HepG2 (cell line): ENCODE results near the gene TC2N. TPM values are rescaled to one million over a fixed set of nuclear protein-coding genes. Genes with fewer than 3 reads are reported as not detected.

ENCODE experiments used
- ATAC-seq: fragments of 200-7000 bp; cut with Tn5 transposase; 3 replicates; pipeline ENCODE4 v1.9.1; 2020; ENCODE audit warnings: mild to moderate bottlenecking, moderate library complexity
- BruUV-seq: library from RNA; stranded (reverse); fragments of 400-500 nt; replicated peaks from 2 replicates; lab custom pipeline; 2021; lab: Mats Ljungman, UMichigan
- CTCF ChIA-PET: fragments of 300-600 bp; formaldehyde crosslinking; extraction: SDS; loops from one replicate; lab custom pipeline; 2021; ENCODE audit warnings: low total read pairs, inconsistent platforms, low intra/inter-chr PET ratio; lab: Yijun Ruan, JAX
- POLR2A ChIA-PET: fragments of 350-600 bp; sonication (Branson Sonifier 250); formaldehyde crosslinking; loops from one replicate; lab custom pipeline; 2020; ENCODE audit warnings: antibody characterized with exemption, inconsistent platforms; lab: Yijun Ruan, JAX
- DNase-seq: peaks from one replicate; pipeline ENCODE4 v3.0.0-alpha.2; 2015; ENCODE audit warnings: low spot score
- FAIRE-seq: peaks from 3 replicates; lab custom pipeline; 2011; peaks lifted over from hg19 to GRCh38; lab: Jason Lieb, UNC
- H2AFZ ChIP-seq: one replicate; pipeline ENCODE4 v1.6.1; 2011; ENCODE audit warnings: low read length, inconsistent platforms
- H3K27ac ChIP-seq: fragments of 300-600 bp; 3 replicates; pipeline ENCODE4 v1.8.0; 2011; ENCODE audit warnings: mixed run types, mild to moderate bottlenecking, mixed read lengths, low read length, inconsistent platforms; ENCODE audit not compliant: insufficient read depth; ENCODE audit errors: extremely low read length
- H3K27me3 ChIP-seq, 2 experiments: fragments of 200-600 bp in 1 of 2; 2 replicates in 1 of 2; 3 replicates in 1 of 2; pipeline versions ENCODE4 v1.6.0 to v1.8.0; 2011; ENCODE audit warnings: low read length in 2 of 2, mild to moderate bottlenecking in 2 of 2, moderate library complexity in 2 of 2, inconsistent platforms in 1 of 2; ENCODE audit not compliant: insufficient read depth in 2 of 2, control insufficient read depth in 1 of 2
- H3K36me3 ChIP-seq, 2 experiments: fragments of 200-600 bp in 1 of 2; replicated peaks in 1 of 2; 2 replicates in 1 of 2; 3 replicates in 1 of 2; pipeline versions ENCODE4 v1.5.1 to v1.8.0; 2011; ENCODE audit warnings: low read length in 2 of 2, inconsistent platforms in 1 of 2; ENCODE audit not compliant: insufficient read depth in 2 of 2, control insufficient read depth in 1 of 2
- H3K4me1 ChIP-seq: 2 replicates; pipeline ENCODE4 v1.5.1; 2012; ENCODE audit warnings: low read length, inconsistent platforms; ENCODE audit not compliant: insufficient read depth
- H3K4me2 ChIP-seq: 2 replicates; pipeline ENCODE4 v1.6.0; 2011; ENCODE audit warnings: low read depth, low read length, inconsistent platforms
- H3K4me3 ChIP-seq, 3 experiments: fragments of 200-600 bp in 1 of 3; sonication (generic), shearing (Covaris generic) in 1 of 3; replicated peaks in 1 of 3; 2 replicates each; pipeline ENCODE4 v1.5.1; 2011 to 2016; ENCODE audit warnings: low read length in 3 of 3, inconsistent platforms in 2 of 3, low read depth in 2 of 3, mild to moderate bottlenecking in 2 of 3, control low read depth in 1 of 3, mixed read lengths in 1 of 3; ENCODE audit not compliant: insufficient read depth in 1 of 3
- H3K79me2 ChIP-seq: one replicate; pipeline ENCODE4 v1.6.1; 2011; ENCODE audit warnings: low read length, inconsistent platforms; ENCODE audit not compliant: insufficient read depth
- H3K9ac ChIP-seq: 2 replicates; pipeline ENCODE4 v1.6.0; 2011; ENCODE audit warnings: mild to moderate bottlenecking, low read depth, low read length, inconsistent platforms; ENCODE audit not compliant: insufficient read depth
- H3K9me3 ChIP-seq: 2 replicates; pipeline ENCODE4 v1.5.1; 2012; ENCODE audit warnings: mild to moderate bottlenecking, low read length
- H4K20me1 ChIP-seq: 2 replicates; pipeline ENCODE4 v1.6.0; 2011; ENCODE audit warnings: inconsistent platforms, mild to moderate bottlenecking, low read length, moderate library complexity; ENCODE audit not compliant: insufficient read depth
- DR1 ChIP-seq: sonication (generic); formaldehyde crosslinking; IDR thresholded peaks from 2 replicates; pipeline ENCODE4 v1.8.0; 2021; ENCODE audit warnings: mild to moderate bottlenecking, missing genetic modification reagents, inconsistent platforms
- ELF1 ChIP-seq: sonication (generic); formaldehyde crosslinking; IDR thresholded peaks from 2 replicates; pipeline ENCODE4 v1.4.0; 2020; ENCODE audit warnings: missing genetic modification reagents
- GABPB1 ChIP-seq: IDR thresholded peaks from 2 replicates; pipeline ENCODE4 v1.6.1; 2016; ENCODE audit warnings: mild to moderate bottlenecking, missing genetic modification reagents, moderate library complexity, missing compliant biosample characterization
- STAG1 ChIP-seq: sonication (generic); formaldehyde crosslinking; IDR thresholded peaks from 2 replicates; pipeline ENCODE4 v1.4.0; 2020; ENCODE audit warnings: missing genetic modification reagents
- TIGD3 ChIP-seq: sonication (generic); formaldehyde crosslinking; IDR thresholded peaks from 2 replicates; pipeline ENCODE4 v1.5.1; 2020; ENCODE audit warnings: mild to moderate bottlenecking, missing genetic modification reagents, borderline replicate concordance
- YEATS4 ChIP-seq: sonication (generic); formaldehyde crosslinking; IDR thresholded peaks from 2 replicates; pipeline ENCODE4 v1.4.0; 2020; ENCODE audit warnings: missing genetic modification reagents, borderline replicate concordance
- ZNF407 ChIP-seq: sonication (generic); formaldehyde crosslinking; IDR thresholded peaks from one replicate; pipeline ENCODE4 v1.5.1; 2020; ENCODE audit warnings: mild to moderate bottlenecking, missing genetic modification reagents; ENCODE audit errors: not compliant biosample characterization
- WGBS: methylation state at CpG from one replicate; pipeline ENCODE4 v1.1.6; 2017; ENCODE audit warnings: low lambda C conversion rate; 5-methylcytosine and 5-hydroxymethylcytosine counted together
- in situ Hi-C: cut with HindIII; loops from 2 replicates; pipeline ENCODE4 v1.10.0; 2017; ENCODE audit warnings: low pct_unique_long_range_greater_than_20kb; ENCODE audit not compliant: extremely low pct_ligation_motif_present
- intact Hi-C: fragments of 100-400 bp; cut with micrococcal nuclease; formaldehyde crosslinking; loops from one replicate; pipeline ENCODE4 v1.10.0; 2022; ENCODE audit not compliant: unreplicated experiment
- polyA plus RNA-seq, 8 experiments: library from polyadenylated mRNA; depleted of rRNA in 3 of 8; stranded (reverse) in 7 of 8; unstranded in 1 of 8; fragments of >200 nt; fragmentation: Illumina TruSeq in 4 of 8; extraction: Trizol in 4 of 8; gene quantifications; 2 replicates each; pipeline versions ENCODE4 v1.2.1 to v1.2.3, GENCODE V29; 2011 to 2016; ENCODE audit warnings: low read depth in 4 of 8, missing spikeins in 1 of 8, mixed read lengths in 1 of 8; ENCODE audit not compliant: insufficient read depth in 1 of 8
- total RNA-seq, 5 experiments: library from RNA; depleted of rRNA; stranded (reverse); fragments of >200 nt; fragmentation: Illumina TruSeq; extraction: Trizol; gene quantifications; 2 replicates each; pipeline ENCODE4 v1.2.3, GENCODE V29; 2016; ENCODE audit warnings: low read depth in 1 of 5

TC2N gene
- total and polyA plus RNA-seq, 2 of the 13 experiments (the other 11 are each of a cell fraction or from before 2014, with no cell fraction given) = 0.03 TPM; not detected in 1

GRCh38 chr14:91901449-91902226 is 34.3 kb upstream of the TC2N start:
- CTCF ChIA-PET = no interaction called here
- DNase-seq = no peak

More at GRCh38 chr14:91901449-91902226, 34.3 kb upstream of the TC2N start:
- peaks cover 46% of the 10 kb centered on the region for H3K4me1 ChIP-seq
- FAIRE-seq (no peak), ATAC-seq (no peak)
- no peak overlapping the region for H3K4me3 ChIP-seq
- TF ChIP-seq YEATS4 (CRISPR knock-in tag) (no peak), DR1 (CRISPR knock-in tag) (no peak), STAG1 (CRISPR knock-in tag) (no peak), TIGD3 (no peak), GABPB1 (CRISPR knock-in tag) (no peak), ZNF407 (CRISPR knock-in tag) (no peak), ELF1 (no peak)
- no peak overlapping the region for H3K9ac ChIP-seq
- H3K9me3 ChIP-seq = no peaks in the 10 kb centered on the region
- H3K79me2 ChIP-seq = no peaks in the 10 kb centered on the region
- no peak overlapping the region for H3K4me2 ChIP-seq
- in situ Hi-C loops = loop anchor here (25.0 kb wide), 1 partner anchor 239 kb away; no protein-coding TSS in a partner anchor
- no TSS peak for BruUV-seq
- POLR2A ChIA-PET = no interaction called here
- H3K27me3 ChIP-seq = no peaks in the 10 kb centered on the region; a peak in 1 of 5 replicates
- no peak overlapping the region for H3K27ac ChIP-seq
- no peaks in the 10 kb centered on the region for H3K36me3 ChIP-seq
- 73% methylated on average over 9 of the region's 9 CpGs for WGBS
- H2AFZ ChIP-seq = no peak overlapping the region
- intact Hi-C loops = no loop called here
- H4K20me1 ChIP-seq = no peaks in the 10 kb centered on the region
